ENCODE data around the gene CMTM5.
"Not testable (repeated sequence)": the region's sequence is repeated elsewhere in the genome, so short reads cannot be mapped to it uniquely, and the experiment has no call there.

CMTM5 gene

DNA sequence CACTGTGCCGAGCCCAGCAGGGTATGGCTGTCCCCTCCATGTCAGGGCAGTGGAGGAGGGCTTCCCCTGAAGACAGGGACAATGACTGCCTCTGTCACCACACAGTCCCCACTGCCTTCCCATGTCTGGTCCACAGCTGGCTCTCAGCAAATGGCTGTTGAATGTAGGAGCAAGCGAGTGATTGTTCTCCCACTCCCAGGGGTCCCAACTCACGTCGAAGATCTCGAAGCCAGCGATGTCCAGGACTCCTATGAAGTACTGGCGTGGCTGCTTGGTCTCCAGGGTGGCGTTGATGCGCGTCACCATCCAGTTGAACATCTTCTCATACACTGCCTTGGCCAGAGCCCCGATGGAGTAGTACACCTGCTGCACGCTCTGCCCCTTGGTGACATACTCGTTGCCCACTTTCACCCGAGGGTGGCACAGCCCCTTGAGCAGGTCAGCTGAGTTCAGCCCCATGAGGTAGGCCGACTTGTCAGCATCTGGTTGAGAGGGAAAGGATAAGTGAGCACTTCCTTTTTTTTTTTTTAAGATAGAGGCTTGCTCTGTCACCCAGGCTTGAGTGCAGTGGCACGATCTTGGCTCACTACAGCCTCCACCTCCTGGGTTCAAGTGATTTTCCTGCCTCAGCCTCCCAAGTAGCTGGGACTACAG lies 23.8 kb downstream of the CMTM5 start:
- DNase-seq, result not testable (repeated sequence)

DNA sequence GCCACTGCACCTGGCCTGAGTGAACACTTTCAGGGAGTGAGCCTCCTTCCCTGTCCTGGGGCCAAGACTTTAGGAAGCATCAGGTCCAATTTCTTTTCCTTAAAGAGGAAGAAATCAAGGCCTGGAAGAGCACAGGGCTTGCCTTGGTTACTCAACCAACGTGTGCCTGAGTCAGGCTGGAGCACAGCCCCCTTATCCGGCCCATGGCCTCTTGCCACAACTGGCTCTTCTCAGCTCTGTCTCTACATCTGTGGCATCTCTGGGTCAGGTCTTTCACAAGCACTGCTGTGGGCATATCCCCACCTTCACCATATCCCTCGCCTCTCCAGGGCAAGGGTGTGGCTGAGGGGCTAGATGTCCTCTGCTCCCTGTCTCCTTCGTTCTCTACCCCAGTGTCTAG lies 24.4 kb downstream of the CMTM5 start:
- DNase-seq, result no peak

DNA sequence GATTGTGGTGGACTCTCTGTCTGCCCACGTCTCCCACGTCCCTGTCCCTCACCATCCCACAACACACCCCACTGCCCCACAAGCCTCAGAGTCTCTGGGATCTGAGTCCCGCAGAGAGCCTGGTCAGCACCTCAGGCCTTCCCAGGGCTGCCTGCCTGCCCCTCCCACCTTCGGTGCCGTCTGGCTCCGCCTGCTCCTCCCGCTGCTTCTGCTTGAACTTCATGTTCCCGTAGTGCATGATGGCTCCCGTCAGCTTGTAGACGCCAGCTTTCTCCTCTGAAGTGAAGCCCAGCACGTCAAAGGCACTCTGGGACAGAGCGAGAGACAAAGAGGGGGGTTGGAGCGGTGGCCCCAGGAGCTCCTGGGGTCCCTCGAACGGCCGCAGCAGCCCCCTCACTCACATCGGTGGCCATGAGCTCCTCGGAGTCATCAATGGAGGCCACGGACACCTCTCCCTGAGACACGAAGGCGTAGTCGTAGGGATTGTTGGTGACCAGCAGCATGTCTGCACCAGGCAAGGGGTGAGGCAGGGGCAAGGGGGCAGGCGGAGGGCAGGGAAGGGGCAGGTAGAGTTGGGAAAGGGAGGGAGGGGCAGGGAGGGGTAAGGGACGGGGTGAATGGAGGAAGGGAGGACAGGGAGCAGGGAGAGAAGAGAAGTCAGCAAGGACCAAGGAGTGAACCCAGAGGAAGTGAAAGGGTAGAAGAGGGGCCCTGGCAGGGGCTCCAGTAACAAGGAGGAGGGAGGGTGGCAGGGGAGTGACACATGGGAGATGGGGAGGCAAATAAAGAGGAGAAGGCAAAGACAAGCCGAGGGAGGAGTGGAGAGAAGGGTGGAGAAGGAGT lies 25.7 kb downstream of the CMTM5 start:
- no peak for DNase-seq

DNA sequence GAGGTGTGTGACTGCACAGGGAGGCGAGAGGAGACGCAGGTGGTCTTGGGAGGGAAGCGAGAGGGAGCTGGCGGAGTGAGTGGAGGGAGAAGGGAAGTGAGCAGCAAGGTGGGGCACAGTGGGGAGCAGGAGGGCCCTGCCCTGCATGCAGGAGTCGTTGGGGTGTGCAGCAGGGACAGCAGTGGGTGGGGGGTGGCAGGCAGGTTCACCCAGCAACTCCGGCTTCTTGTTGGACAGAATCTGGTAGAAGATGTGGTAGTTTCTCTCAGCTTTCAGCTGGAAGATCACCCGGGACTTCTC lies 26.2 kb downstream of the CMTM5 start:
- DNase-seq, result no peak

DNA sequence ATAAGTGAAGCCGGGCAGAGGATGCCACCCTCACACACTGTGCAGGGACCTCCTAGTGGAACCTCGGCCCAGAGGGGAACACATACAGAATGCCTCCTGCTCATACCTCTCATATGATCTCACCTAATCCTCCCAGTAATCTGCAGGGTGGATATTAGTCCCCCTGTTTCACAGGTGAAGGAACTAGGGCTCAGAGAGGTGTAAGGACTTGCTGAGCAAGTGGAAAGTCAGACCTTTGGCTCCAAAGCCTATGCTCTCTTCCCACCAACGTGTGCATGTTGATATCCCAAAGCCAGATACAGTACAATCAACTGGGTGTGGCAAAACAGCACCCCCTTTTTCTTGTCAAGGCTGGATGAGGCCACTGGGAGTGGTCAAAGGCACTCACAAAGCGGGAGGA lies 27.1 kb downstream of the CMTM5 start:
- DNase-seq, result no peak

DNA sequence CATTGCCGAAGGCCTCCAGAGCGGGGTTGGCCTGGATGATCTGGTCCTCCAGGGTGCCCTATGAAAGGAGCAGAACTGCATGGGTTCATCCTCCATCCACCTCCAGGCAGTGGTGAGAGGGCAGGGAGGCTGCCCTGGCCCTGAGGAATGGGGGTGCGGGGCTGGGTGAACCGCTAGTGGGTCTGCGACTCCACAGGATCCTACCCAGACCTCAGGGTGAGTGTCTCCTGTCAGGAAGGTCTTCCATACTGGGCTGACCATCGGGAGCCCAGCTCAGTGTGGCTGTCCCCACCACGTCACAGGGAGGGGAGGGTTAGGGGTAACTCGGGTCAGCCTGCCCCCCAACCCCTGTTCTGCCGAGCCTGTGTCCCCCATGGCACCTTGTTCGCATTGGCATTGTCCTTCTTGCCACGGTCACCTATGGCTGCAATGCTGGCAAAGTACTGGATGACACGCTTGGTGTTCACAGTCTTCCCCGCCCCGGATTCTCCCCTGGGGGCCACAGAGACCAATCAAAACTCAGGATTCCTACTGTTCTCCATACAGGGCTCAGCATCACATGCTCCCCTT lies 27.6 kb downstream of the CMTM5 start:
- DNase-seq, result no peak

DNA sequence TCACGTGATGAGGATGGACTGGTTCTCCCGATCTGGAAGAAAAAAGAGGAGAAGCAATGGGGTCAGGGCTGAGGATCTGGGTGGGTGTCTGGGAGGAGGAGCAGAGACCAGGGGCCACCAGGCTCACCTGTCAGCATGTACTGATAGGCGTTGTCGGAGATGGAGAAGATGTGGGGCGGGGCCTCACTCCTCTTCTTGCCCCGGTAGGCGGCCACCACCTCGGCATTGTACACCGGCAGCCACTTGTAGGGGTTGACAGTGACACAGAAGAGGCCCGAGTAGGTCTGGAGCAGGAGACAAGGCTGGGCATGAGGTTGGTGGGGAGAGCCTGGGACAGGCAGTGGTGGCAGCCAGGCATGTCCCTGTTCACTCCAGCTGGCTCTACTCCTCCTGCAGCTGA lies 28.2 kb downstream of the CMTM5 start:
- no peak for DNase-seq

DNA sequence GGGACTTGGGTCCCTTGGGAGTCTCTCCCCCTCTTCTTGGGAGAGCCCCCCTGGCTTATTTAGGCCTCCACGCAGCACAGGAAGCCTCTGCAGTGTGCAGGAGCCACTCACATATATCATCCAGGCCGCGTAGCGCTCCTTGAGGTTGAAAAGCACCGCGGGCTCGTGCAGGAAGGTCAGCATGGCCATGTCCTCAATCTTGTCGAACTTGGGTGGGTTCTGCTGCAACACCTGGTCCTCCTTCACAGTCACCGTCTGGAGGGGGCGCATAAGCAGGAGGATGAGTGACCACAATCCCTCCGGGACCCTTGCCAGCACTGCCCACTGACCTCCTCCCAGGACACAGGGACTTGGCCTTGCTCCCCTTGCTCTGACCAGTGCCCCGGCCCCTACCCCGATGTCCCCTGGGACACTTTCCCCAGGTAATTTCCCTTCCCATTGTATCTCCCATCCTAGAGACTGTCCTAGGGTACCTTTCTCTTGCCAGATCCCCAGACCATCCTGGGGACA lies 28.7 kb downstream of the CMTM5 start:
- no peak for DNase-seq

DNA sequence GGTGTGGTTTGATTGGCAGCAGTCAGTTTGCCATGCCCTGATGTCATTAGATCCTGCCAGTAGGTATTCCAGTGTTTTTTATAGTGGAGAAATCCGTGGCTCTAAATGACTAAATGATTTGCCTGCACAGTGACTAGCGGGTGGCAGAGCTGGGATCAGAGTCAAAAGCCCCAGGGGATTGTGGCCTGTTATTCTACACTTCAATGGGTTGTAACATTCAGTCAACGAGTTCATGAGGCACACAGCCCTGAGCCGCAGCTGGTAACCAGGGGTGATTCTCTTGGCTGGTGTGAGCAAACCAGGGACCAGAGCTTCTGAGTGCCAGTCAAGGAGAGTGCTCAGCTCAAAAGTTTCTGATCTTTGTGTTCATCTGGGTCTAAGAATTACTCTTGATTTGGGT lies 29.4 kb downstream of the CMTM5 start:
- DNase-seq, result no peak

DNA sequence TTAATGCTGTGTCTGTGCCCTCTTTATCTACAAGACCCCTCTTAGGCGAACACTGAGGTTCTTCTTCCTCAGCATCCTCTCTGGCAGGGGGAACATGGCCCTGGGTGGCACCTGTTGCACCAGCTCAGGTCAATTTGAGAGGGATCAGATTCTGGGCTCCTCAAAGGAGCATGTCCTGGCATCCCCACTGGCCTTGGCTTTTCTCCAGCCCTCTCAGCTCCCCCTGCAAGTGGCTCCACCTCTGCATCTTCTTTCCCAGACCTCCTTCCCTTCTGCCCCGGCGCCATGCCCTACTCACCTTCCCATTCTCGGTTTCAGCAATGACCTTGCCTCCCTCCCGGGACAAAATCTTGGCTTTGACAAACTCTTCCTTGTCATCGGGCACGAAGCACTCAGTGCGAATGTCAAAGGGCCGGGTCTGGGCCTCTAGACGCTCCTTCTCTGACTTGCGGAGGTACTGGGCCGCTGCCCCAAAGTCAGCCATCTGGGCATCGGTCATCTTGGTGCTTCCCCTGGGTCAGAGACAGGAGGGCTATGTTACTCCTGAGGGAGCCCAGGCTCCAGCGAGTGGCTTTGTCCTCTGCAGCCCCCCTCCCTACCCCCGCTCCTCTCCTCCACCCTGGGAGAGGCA lies 30.0 kb downstream of the CMTM5 start:
- DNase-seq, result no peak

DNA sequence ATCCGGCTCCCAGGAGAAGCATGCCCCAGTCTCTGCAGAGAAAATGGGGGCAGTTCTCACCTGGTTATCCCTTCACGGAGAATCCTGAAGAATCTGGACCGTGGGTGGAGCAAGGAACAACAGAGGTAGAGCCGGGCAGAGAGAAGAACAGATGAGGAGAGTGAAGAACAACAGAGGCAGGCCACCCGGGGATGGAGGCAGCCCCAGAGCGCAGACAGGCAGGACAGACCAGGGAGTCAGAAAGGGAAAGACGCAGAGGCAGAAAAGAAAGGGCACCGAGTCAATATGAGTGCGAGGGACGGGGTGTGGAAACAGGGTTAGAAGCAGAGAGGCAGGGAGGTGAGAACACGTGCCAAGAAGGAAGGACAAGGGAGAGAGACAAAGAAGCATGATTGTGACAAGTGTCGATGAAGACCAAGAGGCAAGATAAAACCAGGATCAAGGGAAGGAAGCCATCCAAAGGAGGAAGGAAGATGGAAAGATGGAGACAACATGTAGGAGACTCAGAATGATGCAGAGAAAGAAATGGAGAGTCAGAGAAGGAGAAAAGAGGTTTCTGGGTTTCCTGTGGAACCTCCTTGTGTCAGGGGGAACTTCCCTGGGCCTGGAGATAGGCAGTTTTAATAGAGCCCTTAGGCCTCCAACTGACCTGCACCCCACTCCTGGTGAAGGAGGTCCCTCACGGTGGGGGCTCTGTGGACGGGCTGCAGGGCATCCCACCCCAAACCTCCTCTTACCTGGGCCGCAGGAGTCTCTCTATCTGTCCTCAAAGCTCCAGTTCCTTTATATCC lies 30.9 kb downstream of the CMTM5 start, which contains the start of gene MYH6:
Gene MYH6, minus strand, starts transcription at position 758 of the 791 bp plus-strand sequence. CDS start 1,050 bp downstream, outside the sequence.
- DNase-seq, result no peak

DNA sequence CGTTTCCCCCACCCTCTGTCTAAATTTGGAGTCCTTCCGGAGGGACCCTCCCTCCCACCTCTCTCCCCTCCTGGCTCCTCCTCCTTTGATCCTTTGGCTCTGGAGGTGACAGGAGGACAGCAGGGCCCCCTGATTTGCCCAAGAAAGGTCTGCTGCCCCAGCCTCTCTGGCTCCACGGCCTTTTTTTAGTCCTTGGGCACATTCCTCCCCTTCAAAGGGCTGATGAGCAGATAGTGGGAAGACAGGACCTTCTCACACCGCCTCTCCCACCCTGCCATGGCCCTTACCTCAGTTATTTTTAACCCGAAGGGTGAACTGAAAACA lies 31.4 kb downstream of the CMTM5 start:
- no peak for DNase-seq

DNA sequence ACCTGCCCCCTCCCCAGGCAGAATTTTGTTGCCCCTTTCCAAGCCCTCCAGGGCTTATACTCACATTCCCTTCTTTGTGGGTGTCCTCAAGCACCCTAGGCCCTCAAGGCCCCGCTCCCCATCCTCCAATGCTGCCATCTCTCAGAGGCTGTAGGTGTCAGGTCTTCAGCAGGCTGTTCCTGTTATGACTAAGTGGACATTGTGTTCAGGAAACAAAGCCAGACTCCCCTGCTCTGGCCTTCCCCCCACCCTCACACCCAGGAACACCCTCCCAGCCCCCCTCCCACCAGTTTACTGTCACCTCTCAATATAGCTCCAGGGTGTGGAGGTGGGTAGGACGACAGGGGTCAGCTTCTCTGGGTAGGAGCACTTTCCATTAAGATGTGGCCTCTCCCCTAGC lies 32.6 kb downstream of the CMTM5 start:
- DNase-seq, result no peak

DNA sequence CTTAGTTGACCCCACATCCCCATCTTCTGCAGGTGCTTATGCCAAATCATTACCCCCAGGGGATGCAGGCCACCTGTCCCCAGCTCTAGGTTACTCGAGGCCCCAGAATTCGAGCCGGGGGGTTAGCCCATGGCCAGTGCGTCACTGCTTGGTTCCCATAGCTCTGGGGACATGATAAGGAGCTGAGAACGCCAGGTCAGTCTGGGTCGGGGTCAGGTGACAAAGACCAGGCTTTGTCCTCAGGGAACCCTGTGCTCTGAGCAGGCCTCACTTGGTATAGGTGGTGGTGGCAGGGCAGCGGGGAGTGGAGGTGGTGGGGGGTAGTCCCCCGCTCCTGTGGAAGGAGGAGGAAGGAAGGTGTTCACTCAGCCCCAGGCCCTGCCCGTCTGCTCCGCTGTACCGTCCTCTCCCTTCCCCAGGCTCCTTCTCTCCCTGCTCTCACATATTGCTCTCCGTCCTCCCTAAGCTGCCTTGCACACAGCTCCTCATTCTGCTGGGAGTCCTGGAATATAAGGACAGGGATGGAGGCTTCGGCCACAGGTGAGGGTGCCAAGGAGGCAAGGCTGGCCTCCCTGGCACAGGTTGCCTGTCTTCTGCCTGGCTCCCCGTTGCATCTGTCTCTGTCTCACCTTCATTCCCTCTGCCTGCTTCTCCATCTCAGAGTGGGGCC lies 33.3 kb downstream of the CMTM5 start:
- DNase-seq, result no peak

DNA sequence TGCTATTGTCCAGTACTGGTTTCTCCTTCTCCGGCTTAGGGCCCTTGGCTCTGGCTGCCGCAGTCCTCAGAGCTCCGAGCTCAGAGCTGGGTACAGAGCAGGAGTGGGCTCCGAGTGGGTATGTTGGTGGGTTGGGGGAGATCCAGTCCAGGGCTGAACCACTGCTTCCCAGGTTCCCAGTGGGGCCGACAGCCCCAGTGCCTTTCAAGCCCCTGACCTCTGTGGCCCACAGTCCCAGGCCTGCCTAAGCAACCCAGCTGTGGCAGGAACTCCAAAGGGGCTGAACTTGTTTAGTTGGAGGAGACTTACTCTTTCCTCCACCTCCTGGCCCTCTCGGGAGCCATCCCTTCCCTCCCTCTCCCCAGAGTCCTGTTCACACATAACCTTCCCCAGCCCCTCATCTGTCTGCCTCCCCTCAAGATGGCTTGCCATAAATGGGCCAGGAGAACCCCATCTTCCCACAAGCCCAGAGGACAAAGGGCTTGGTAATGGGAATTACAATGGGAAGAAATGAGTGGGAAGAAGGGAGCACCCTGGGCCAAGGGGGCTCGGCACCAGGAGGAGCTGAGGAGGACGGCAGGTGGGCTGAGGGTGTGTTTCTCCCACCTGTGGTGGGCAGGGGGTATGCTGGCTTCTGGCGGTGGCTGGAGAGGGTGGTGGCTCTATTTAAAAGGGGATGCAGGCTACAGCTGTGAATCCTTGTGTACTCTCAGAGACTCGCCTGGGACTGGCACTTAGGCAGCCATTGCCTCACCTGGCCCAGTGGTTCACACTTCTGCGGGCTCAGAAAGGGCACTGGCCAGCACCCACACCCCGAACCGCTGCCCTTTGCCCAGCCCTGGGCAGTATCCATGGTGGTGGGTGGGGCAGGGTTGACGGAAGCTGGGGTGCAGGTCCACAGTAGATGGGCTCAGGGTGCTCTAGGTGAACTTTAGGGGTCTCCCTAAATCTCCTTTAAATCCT lies 35.0 kb downstream of the CMTM5 start:
- DNase-seq, result no peak

DNA sequence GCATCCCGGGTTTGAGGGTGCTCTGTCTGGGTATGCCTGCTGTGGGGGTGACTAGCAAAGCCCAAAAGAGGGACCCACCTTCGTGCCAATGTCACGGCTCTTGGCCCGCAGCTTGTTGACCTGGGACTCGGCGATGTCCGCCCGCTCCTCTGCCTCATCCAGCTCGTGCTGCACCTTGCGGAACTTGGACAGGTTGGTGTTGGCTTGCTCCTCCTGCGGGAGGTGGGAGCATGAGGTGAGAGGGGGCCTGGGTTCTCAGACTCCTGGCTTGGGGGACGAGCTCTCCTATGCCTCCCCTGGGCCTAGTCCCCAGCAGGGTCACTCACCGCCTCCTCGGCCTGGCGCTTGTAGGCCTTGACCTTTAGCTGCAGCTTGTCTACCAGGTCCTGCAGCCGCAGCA lies 36.8 kb downstream of the CMTM5 start:
- no peak for DNase-seq

DNA sequence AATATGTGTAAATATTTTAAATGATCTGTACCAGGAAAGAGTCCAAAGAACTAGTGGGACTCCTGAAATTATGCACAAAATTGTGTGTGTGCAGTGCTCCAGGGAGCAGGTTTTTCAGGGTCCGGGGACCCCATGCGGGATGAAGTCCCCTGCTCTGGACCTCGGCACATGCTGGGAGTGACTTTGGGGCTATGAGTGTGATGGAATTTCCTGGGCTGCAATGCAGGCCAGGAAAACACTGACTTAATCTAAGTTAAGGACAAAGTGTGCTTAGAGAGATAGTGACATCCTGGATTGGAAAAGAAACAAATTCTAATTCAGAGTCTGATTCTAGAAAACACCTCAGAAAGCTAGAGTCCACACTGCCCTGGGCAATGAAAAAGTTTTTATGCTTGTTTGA lies 37.4 kb downstream of the CMTM5 start:
- DNase-seq, result no peak

DNA sequence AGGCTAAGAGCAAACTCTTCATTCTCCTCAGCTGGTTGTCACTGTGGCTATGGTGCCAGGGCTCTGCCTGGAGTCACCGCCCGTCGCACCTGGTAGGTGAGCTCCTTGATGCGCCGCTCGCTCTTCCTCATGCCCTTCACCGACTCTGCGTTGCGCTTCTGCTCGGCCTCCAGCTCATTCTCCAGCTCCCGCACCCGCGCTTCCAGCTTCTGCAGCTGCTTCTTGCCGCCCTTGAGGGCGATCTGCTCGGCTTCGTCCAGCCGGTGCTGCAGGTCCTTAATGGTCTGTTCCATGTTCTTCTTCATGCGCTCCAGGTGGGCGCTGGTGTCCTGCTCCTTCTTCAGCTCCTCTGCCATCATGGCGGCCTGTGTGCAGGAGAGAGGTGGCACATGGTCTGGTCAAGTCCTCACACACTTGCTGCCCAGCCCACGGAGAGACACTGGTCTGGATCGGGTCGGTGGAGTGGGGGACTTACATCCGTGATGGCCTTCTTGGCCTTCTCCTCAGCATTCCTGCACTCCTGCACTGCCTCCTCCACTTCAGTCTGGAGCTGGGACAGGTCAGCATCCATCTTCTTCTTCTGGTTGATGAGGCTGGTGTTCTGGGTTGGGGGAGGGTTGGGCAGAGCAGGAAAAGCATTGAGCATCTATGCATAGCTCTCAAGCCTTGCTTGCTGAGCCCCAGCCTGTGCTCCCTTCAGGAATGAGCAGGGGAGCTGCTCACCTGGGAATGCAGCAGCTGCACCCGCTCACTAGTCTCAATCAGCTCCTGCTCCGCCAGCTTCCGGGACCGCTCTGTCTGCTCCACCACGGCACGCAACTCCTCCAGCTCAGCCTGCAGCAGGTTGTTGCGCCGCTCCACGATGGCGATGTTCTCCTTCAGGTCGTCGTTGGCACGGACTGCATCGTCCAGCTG lies 38.3 kb downstream of the CMTM5 start:
- no peak for DNase-seq

DNA sequence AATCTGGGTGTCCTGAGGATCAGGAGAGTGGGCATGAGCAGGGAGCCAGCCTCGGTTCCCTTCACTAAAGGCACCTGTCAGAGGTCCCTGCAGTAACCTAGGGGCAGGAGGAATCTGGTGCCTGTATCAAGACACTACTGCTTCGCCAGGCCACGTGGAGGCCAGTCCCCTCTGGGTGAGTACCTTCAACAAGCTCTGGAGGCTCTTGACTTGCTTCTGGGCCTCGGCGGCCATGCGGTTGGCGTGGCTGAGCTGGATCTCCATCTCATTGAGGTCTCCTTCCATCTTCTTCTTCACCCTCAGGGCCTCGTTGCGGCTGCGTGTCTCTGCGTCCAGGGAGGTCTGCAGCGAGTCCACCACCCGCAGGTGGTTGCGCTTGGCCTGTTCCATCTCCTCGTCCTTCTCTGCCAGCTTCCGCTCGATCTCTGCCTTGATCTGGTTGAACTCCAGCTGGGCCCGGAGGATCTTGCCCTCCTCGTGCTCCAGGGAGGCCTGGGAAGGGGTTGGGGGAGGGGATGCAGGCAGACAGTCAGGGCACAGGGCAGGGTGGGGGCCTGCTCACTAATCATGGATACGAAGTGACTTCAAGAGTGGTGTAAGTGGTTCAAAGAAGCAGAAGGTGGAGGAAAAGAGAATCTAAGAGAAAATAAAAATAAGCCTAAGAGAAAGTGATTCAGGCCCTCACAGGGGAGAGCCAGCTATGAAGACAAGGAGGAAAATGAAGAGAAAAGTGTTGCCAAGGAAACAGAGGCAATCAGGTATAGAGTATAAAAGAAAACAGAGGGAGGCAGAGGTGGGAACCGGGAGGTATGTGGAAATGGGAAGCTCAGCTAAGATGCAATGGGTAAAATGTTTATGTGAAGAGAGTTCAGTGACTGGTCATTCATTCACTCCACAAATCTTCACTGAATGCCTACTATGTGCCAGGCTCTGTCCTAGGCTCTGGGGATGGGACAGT lies 39.3 kb downstream of the CMTM5 start:
- DNase-seq, result no peak

Data from CD4-positive, alpha-beta T cell treated with Interferon alpha-2 for 1 hour (primary cell).